Stimulated activated CD8-positive, alpha-beta memory T cell treated with anti-CD3 and anti-CD28 coated beads, Interleukin-15, amount 100 ng/mL, for 1 hour (primary cell): ENCODE results near the gene AMZ2.

Experiments
- DNase-seq: peaks from one replicate; pipeline ENCODE4 v3.0.0-alpha.2; 2020; ENCODE audit warnings: low read depth

Gene AMZ2

DNA sequence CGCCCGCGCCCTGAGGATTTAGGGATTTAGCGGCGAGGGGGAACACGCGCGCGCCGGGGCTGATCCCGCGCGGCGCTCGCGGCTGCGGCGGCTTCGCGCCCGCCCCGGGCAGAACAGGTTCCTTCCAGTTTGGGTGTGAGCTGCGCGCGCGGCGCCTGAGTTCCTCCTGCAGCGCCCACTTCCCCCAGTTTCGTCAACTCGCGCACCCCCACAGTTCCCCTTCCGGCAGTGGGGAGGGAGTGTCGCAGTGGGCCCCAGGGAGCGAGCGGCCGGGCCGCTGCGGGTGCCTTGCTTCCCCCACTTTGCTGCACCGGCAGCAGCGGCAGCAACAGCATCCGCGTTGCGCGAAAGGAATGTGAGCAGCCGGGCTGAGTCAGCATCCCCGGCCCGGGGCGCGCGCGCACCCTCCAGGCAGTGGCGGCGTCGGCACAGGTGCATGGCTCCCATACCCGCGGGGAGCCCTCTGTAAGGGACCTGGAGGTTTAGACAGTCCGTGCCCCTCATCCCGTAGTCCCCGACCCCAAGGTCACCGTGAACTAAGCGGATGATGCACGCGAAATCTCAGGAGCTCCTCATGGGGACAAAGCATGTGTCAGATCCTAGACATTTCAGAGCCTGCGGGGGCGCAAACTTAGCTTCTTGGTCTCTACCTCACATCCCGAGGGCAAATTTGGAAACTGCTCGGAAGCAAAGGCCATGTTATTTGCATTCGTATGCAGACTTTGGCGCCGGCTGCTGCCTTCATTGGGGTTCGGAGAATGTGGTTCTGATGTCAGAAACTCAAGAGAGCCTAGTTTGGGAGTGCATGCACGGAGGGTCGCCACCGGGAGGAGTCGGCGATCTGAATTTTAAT is 44.2 kb downstream of the AMZ2 start:
- peak; percentile 83 for DNase-seq

DNA sequence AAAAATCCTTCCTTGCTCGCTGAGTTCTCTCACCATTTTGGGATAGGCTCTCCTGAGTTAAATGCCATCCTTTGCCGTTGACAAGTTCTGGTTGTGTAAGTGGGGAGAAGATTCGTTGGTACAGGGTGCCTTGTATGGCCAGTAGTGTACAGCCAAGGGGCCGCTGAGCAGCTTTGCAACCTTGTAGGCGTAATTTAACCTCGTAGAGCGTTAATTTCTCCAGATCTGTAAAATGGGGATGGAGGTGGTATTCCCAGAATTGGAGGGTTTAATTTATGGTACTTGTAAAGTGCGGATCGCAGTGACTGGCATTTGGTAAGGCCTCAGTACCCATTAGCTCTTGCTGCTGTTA is 44.8 kb downstream of the AMZ2 start:
- no peak for DNase-seq

DNA sequence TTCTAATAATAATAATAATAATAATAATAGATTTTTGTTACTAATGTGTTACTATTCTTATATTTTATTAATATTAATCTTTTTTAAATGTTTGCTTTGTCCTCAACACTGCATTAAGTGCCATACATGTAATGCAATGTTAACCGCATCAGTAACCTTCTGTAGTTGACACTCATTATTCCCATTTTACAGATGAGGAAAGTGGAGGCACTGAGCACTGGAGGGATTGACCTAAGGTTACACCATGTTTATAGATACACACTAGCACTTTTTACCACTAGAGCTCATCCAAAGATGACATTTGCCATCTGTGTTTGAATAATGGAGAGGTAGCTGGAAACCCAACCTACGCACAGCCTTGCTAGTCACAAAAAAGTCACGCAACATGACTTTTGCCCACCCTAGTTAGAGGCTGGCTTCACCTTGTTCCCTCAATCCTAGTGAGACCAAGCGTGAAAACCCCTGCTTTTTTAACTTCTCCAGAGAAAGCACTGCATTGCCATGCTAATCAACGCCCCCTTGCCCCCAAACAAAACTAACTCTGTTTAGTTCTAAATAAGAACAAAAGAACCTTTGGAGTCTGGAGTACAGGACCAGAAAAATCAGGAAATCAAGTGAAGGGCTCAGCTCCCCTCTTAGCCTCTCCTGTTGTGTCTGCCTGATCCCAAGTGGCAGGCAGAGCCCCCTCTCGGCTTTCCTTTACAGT is 45.8 kb downstream of the AMZ2 start:
- DNase-seq = no peak

DNA sequence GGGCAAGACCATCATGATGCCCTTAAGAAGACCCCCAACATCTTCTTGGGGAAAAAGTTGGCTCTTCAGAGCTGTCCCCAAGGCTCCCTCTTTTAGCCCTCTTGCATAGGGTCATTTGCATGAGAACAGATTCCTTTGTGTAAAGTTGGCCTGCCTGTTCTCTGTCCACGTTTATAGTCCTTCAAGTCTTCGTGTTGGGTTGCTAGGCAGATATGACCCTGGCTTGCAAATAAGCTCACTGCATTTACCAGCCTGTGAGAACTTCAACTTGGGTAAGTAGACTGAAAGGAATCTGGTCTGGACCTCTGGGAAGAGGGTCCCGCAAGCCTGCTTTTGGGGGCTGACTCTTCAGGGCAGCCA is 46.3 kb downstream of the AMZ2 start:
- DNase-seq = no peak

DNA sequence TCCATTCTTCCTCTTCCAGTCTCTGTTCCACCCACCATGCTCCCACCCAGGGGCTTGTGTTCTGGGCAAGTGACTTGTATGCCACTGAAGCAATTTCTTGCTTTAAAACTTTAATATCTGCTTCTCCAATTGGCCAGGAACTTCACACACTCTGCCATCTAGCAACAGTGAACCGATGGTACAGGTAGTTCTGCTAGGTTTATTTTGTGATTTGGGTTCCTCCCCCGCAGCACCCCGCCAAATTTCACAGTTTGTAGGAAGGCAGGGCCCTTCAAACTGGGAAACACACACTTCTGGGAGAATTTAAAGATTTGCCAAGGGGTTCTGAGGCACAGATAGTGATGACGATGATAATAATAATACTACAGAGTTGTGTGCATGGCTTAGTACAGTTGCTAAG is 46.8 kb downstream of the AMZ2 start:
- DNase-seq = no peak

DNA sequence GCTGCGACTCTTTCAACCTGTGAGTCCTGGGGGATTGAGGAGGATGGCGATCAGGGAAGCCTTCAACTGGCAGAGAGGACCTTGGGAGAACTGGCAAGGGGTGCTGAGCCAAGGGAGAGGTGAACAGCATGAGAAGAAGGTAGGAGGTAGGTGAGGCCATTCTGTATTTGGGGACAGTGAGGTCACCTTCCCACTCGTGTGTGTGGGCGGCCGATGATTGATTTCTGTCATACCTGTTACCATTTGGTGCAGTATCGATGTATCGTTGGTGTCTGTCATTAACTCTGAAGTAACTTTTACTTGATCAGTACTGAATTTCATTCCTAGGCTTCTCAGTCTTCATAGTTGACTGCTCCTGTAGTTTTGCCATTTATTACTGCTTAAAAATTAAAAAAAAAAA is 47.2 kb downstream of the AMZ2 start:
- DNase-seq = no peak

DNA sequence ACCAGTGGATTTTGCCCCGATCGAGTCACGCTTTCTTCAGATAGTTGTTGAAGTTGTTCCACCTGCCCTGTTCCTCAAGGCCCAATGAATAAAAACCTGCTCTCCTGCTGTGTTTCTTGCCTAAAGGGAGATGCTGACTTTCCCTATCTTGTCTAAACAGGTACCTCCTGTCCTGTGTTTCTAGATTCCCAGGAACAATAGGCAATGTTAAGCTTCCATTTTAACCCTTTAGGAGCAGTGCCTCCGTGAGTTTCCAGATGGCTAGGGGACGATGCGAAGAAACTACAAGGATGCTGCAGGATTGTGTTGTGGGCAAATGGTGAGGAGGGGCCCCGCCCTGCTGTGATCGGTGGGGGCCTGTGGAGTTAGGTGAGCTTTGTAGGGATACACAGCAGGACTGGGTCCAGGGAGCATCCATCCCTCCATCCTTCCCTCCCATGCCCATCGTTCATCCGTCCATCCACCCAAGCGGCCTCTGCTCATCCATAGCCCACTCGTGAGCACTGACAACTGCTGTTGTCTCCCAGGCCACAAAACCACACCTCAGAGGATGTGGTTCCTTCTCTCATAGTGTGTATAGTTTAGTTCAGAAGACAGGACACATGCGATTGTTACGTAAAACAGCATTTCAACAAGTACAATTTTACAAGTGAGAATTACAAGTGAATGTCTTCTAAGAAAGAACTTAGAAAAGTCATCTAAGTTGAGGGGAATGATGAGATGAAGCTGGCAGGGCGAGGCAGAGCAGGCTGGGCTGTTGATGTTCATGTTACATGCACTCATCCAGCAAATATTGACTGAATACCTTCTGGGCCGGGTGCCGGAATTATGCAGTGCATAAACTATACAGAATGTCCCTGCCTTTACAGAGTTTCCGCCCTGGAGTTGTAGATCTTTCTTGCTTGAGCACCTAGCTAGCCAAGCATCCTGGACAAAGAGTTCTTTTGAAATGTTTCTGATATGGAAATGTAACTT is 48.7 kb downstream of the AMZ2 start:
- no peak for DNase-seq

DNA sequence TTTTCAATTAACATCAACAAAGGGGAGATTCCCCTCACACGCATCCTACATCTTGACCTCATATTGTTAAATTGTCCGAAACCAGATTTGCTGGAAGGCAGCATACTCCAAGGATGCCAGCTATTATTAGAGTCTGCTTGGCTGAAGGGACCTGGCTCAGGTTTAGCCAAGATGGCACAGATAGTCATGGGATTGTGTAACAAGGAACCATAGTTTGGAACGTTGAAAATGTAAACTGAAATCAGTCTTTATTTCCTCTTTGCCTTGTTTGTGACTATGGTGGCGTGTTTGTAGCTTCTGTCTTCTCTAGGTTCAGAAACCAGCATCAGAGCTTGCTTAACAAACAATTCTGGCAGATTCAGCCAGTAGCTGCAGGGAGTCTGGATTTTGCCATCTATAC is 49.4 kb downstream of the AMZ2 start:
- DNase-seq = no peak

DNA sequence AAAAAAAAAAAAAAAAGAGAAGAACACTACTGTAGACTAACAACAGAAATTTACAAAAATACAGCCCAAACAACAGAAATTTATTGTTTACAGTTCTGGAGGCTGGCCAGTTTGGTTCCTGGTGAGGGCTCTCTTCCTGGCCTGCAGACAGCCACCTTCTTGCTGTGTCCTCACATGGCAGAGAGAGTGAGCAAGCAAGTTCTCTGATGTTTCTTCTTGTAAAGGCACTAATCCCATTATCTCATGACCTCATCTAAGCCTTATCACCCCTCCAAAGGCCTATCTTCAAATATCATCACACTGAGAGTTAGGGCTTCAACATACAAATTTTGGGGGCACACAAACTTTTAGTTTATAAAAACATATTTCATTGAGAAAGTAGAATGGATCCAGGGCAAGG is 50.8 kb downstream of the AMZ2 start:
- DNase-seq = no peak

DNA sequence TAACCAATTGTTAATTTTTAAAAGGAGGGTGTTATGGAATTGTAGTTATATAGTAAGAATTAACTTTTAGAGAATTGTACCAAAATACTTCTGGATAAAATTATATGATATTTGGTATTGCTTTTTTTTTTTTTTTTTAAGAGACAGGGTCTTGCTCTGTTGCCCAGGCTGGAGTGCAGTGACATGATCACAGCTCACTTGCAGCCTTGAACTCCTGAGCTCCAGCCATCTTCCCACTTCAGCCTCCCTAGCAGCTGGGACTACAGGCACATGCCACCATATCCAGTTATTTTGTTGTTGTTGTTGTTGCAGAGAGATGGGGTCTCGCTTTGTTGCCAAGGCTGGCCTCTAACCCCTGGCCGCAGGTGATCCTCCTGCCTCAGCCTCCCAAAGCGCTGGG is 52.0 kb downstream of the AMZ2 start:
- no peak for DNase-seq

DNA sequence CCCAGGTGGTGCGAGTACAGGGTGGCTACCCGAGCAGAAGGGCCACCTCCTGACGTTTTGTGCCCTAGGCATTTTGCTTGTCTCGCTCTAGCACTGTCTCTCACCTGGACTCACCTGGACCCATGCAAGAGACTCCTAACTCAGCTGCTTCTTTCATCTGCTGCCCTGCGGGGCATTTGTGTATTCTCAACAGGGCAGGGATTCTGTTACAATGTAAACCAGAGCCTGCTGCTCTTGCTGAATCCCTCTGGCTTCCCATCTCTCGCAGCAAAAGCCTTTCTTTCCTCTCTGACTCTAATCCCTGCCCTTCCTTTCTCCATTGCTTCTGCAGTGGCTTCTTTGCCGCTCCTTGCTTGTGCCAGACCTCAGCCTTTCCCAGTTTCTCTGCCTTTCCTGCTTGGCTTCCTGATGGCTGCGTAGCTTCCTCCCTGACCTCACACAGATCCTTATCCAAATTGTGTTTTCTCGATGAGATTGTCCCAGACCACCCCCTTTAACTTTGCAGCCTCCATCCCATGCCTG is 53.7 kb downstream of the AMZ2 start:
- no peak for DNase-seq

DNA sequence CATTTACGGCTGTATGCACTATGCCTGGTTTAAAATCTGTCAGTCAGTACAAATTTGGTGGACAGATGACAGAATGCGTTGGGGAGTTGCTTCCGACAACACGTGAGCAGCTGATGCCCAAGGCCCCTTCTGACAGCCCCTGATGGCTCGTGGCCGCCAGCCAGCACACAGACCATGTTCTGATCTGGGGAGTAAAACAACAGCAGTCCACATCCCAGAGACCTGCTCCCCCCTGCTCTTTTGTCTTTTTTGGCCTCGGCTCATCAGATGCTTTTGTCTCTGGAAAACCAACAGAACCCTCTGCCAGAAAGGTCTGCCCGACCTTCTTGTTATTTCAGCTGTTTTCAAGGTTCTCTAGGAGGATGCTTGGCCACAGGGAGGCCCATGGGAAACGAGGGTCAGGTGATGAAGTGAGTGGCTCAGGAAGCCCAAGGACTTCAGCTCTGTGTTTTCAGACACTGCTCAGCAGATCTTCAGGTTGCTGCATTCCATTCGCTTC is 54.3 kb downstream of the AMZ2 start:
- DNase-seq = no peak

DNA sequence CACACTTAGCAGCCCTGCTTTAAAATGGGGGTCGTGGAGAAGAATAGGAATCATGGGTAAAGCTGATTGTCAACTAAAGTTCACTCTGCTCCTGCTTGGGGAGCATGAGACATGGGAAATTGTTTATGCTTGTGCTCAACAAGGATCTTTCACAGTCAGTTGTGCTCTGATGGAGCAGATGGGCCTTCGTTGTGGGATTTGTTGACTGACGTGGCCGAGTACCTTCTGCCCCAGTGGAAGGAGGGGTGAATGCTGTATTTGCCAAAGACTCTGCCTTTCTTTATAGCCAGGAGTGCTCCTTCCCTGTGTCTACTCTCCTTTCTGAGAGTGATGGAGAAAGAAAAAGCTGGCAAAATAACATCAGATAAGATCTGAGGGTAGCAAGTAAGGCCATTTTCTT is 54.8 kb downstream of the AMZ2 start:
- no peak for DNase-seq

DNA sequence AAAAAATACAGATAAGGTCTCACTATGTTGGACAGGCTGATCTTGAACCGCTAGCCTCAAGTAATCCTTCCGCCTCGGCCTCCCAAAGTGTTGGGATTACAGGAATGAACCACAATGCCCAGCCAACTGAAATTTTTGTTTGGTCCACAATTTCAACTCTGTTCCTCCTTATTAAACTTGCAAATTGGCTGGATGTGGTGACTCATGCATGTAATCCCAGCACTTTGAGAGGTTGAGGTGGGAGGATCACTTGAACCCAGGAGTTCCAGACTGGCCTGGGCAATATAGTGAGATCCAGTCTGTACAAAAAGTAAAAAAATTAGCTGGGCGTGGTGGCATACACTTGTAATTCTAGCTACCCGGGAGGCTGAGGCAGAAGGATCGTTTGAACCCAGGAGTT is 56.9 kb downstream of the AMZ2 start:
- no peak for DNase-seq

DNA sequence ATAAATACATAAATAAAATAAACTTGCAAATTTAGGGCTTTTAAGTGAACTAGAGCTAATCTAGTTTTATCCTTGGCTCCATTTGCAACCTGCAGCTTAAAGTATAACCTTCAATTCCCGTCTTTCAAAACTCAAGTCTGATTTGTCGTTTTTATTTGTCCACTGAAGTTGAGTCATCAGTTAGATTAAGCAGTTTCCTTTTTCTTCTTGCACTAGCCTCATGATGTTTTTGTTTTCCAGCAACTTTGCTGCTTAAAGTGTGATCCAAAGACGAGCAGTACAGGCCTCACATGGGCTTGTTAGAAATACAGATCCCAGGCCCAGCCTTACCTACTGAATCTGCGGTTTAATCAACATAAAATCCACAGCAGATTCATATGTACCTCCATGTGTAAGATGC is 57.3 kb downstream of the AMZ2 start:
- no peak for DNase-seq
